HG03066 (cell line): Measurements from ENCODE around the gene PHLDA2.

ENCODE experiments used
- ATAC-seq: cut with Tn5 transposase; IDR thresholded peaks from one replicate; pipeline ENCODE4 v1.9.1; 2021; ENCODE audit warnings: low read depth; ENCODE audit not compliant: unreplicated experiment

PHLDA2 gene

DNA sequence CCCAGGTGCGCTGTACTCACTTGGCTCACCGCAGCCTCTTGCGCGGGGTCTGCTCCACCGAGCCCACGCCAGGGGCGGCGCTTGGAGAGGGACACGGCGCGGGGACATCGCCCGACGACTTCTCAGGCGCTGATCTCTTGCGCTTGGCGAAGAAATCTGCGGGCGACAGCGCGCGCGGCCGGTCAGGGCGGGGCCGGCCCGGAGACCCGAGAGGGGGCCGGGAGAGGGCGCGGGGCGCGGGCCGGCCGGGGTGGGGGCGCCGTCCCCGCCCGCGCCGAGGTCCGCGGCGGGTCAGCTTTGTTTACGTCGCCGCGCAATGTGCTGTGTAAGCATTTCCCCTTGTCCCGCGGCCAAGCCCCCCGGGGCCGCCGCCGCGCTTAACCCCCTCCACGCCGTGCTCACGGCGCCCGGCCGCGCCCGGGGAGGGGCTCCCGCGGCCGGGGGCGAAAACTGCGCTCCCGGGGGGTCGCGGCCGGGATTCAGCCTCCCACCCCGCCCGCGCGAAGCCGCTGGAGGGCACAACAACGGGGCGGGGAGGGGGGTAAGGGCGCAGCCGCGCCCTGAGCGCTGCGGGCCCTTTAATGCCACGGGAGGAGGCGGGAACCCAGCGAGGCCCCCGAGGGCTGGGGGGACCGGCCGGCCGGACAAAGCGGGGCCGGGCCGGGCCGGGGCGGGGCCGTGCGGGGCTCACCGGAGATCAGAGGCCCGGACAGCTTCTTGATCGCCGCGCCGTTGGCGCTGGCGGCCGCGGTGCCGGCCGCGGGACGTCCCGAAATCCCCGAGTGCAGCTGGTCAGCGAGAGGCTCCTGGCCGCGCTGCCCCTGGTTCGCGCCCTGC, 45.0 kb downstream of the PHLDA2 start:
- ATAC-seq, result no peak

DNA sequence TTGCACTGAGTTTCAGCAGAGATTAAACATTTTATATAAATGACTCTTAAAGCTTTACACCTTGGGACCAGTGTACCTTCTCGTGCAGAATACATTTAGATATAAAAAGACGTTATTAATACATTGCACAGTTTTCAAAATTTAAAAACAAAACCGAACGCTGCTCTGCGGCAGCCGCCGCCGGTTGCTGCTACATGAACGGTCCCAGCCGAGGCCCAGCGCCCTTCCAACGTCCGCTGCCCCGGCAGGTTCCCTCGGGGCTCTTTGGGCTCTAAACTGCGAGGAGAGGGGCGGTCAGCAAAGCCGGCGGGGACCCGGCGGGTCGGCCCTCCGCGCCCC, 45.6 kb downstream of the PHLDA2 start:
- no peak for ATAC-seq

DNA sequence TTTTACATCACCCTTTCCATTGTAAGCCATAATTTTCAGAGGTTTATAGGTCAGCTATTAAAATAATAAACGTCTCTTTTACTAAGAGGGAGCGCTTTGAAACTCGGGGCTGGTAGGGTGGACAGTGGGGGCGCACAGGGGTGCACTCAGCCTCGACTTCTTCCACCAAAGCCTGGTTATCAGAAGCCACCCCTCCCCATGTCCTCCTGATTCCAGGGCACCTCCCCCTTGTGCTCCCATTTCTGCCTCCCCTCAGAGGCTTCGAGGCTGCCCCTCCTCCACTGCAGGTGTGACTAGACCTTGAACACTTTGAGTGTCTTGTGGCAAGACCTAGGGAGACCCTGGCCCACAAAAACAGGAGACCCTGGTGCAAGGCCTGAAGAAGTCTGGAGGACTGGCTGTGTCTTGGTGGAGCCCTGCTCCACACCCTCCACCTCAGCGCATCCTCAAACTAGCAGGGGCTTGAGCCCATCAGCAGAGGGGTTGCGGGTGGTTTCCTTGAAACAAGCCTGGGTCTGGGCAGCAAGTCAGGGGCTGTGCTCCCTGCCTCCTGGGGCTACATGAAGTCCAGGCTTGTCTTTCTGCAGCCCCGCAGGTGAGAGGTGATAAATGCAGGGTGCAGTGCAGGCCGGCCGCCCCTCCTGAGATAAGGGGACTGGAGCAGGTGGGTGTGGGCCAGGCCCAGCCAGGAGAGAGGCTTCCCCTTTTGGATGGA, 46.7 kb downstream of the PHLDA2 start:
- ATAC-seq, result no peak

DNA sequence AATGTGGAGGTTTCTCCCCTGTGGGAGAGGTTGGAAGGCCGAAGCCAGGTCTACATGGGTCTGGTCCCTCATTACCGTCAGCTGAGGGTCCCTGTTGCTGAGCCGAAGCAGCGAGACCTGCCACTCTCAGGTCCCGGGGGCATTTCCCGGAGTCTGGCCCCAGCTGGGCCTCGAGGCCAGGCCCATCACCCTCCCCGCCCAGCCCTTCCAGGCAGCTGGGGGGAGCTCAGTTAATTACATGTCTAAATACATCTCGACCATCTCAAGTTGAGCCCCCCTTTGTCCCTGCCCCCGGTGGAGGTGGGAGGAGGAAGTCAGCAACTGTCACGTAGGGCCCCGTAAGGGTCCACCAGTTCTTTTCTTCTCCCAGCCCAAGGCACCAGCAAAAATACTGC, 47.2 kb downstream of the PHLDA2 start:
- no peak for ATAC-seq

DNA sequence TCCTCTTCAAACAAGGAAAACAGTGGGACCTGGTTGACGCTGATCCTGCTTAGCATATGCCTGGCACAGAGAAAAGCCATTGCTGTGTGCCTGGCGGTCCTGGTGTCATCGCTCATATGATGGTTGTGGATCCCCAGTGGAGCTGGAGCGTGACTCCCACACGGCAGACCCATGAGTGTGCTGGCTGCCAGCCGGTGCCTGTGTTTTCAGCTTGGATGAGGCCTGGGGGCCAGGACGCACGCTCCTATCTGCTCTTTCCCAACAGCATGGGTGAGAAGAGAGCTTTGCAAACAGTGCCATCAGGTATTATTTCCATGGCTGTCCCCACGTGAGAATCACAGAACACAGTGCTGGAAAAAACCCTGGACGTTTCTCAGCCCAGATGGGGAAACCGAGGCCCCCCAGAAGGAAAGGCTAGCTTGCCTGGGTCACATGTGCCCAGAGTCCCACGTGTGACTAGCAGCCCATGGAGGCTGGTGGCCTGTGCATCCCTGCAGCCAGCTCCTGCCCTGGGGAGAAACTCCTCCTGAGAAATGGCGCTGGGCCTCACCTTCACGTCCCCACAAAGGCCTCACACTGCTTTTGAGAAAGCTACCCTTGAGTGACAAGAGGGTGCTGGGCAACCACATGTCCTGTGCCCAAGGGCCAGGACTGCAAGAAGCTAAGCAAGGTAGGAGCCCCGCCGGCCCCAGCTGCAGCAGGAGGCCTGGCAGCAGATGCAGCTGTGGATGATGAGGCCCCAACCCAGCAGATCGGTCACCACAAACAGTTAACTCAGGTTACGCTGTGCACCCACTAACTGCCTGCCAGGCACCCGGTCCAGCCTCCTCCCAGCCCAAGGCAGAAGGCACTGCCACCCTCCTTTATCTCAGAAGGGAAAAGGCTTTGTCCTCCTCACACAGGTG, 47.9 kb downstream of the PHLDA2 start:
- ATAC-seq, result no peak

DNA sequence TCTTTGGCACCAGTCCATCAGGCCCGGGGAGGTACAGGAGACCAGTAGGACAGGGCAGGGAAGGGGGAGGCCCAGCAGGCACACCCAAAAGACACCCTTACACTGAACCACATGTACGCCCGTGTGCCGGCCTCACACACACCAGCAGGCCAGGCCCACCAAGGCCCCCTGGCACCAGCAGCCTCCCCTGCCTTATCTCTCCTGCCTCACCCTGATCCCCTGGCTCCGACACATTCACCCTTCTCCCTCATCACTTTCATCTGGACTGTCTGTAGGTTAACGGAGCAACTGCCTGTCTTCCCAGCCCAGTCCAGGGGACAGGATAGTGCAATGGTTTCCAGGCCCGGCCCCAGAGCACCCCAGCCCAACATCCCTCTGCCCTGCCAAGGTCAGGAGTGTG, 48.6 kb downstream of the PHLDA2 start:
- ATAC-seq, result no peak

DNA sequence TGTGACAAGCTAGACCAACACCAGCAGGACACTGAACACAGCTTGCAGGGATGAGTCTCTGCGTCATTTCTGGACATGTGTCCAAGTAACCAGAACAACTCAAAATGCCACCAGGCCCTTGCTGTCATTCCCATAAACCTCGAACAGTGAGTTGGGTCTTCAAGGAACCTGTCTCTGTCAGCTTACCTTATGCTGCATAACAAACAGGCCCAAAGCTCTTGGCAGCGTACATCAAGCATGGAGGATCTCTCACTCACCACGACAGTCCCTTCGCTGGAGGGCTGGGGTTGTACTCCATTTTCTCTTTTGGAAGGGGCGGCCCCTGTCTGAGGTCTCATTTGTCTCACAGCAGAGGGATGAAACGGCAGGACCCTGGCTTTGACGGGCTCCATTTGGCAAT, 50.4 kb downstream of the PHLDA2 start:
- ATAC-seq, result no peak
